Mesodermal cell (in vitro differentiated cells): ENCODE results near the gene EFNA5.
"Not testable (repeated sequence)": the region's sequence is repeated elsewhere in the genome, so short reads cannot be mapped to it uniquely, and the experiment has no call there.

ENCODE experiments used
- H3K27ac ChIP-seq: 2 replicates; pipeline ENCODE4 v1.7.0; 2013; ENCODE audit warnings: mild to moderate bottlenecking, low read depth, low read length, moderate library complexity; ENCODE audit not compliant: severe bottlenecking
- H3K36me3 ChIP-seq: 2 replicates; pipeline ENCODE4 v1.7.1; 2013; ENCODE audit warnings: mild to moderate bottlenecking, low read length, moderate library complexity; ENCODE audit not compliant: control insufficient read depth, insufficient read depth
- H3K4me1 ChIP-seq: one replicate; pipeline ENCODE4 v1.7.1; 2013; ENCODE audit warnings: mild to moderate bottlenecking, low read length; ENCODE audit not compliant: insufficient read depth, control insufficient read depth, poor library complexity, severe bottlenecking
- H3K4me3 ChIP-seq: 2 replicates; pipeline ENCODE4 v1.7.0; 2013; ENCODE audit warnings: low read length, control low read depth, mild to moderate bottlenecking; ENCODE audit not compliant: insufficient read depth, poor library complexity, severe bottlenecking; ENCODE audit errors: extremely low read depth
- H3K9me3 ChIP-seq: 2 replicates; pipeline ENCODE4 v1.7.1; 2013; ENCODE audit warnings: mild to moderate bottlenecking, low read length, moderate library complexity; ENCODE audit not compliant: control insufficient read depth
- WGBS, 2 experiments: methylation state at CpG; one replicate each; pipeline ENCODE4 v1.1.5; 2013; ENCODE audit warnings: missing lambda C conversion rate in 2 of 2; ENCODE audit not compliant: insufficient coverage in 2 of 2; 5-methylcytosine and 5-hydroxymethylcytosine counted together

The EFNA5 gene

DNA sequence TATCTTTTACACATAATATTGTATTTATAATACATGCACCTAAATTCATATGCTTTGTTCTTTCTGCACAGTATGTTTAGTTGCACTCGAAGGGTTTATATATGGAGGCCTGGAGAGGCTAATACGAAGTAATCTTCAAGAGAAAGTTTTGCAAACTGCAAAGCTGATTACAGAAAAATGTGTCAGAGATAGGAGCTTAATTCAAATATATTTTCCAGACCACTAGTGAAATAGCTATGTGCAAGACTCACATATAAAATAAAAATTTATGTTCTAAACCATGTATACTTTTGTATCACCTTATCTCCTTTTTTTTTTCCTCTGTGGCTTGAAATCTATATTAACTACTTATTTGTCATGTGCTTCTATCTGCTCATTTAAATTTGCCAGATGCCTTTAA is 313.8 kb downstream of the EFNA5 start:
- WGBS, 2 experiments: no CpG with 5 or more reads among the region's 2 CpGs
- H3K27ac ChIP-seq: no peak overlapping the region
- no peaks in the 10 kb centered on the region for H3K36me3 ChIP-seq
- no peaks in the 10 kb centered on the region for H3K4me1 ChIP-seq
- no peak overlapping the region for H3K4me3 ChIP-seq
- no peaks in the 10 kb centered on the region for H3K9me3 ChIP-seq

DNA sequence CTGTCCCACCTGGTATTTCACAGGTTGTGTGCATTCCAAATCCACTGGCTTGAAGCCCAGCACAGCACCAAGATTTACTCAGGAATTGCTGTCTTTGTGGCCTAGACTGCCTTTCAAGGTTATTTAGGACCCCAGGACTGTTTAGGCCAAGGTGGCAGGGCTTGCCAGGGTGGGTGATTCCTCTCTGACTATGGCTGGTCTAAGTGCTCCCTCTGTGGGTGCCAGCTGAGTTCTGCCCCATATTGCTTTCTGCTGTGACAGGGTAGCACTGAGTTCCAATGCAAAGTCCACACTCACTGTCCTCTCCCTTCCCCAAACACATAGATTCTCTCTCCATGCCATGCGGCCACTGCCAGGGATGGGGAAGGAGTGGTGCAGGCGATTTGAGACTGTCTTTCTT is 318.2 kb downstream of the EFNA5 start:
- Histone ChIP-seq H3K9me3 (peaks cover under 1% of the 10 kb centered on the region), H3K36me3 (no peaks in the 10 kb centered on the region)
- 100% methylated on average over 1 of the region's 2 CpGs; no CpG with 5 or more reads in 1 of the 2 experiments for WGBS, 2 experiments

DNA sequence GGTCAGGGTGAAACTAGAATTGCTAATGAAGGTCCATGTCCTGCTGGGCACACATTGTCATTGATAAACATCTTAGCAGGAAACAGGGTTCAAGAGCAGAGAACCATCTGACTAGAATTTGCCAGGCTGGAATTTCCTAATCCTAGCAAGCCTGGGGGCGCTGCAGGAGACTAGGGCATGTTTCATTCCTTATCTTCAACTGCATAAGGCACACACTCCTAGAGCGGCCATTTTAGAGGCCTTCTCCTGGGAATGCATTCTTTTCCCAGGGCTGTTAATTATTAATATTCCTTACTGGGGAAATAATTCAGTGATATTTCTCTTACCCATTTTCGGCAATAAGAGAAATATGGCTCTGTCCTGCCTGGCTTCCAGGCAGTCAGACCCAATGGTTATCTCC is 324.2 kb downstream of the EFNA5 start:
- not testable (repeated sequence) for H3K4me1 ChIP-seq, H3K27ac ChIP-seq, H3K4me3 ChIP-seq, H3K36me3 ChIP-seq
- WGBS, 2 experiments: 93 to 100% methylated on average over 2 of the region's 3 CpGs
- peaks cover 11% of the 10 kb centered on the region for H3K9me3 ChIP-seq

More for the DNA sequence above, 318.2 kb downstream of the EFNA5 start:
- H3K27ac ChIP-seq: no peak overlapping the region
- H3K4me3 ChIP-seq: no peak overlapping the region
- no peaks in the 10 kb centered on the region for H3K4me1 ChIP-seq

DNA sequence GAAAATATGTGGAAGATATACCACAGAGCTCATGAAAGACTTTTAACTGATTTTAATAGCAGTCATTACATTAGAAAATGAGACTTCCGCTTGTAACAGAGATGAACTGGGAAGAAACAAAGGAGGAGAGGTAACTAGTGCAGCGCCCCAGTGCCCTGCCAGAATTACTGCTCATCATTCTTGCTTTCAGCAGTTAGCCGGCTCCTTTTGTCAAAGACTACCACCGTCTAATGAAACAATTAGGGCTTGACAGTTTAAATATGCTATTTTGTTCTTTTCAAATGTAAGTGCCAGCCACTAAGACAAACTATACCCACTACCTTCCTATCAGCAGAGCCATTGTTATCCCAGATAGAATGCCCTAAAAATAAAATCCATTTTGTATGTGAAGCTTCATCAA is 328.4 kb downstream of the EFNA5 start:
- 83 to 100% methylated on average over 1 of the region's 4 CpGs for WGBS, 2 experiments
- H3K9me3 ChIP-seq: peaks cover 8% of the 10 kb centered on the region
- no peak overlapping the region for H3K27ac ChIP-seq
- no peaks in the 10 kb centered on the region for H3K4me1 ChIP-seq
- no peak overlapping the region for H3K4me3 ChIP-seq
- no peaks in the 10 kb centered on the region for H3K36me3 ChIP-seq

DNA sequence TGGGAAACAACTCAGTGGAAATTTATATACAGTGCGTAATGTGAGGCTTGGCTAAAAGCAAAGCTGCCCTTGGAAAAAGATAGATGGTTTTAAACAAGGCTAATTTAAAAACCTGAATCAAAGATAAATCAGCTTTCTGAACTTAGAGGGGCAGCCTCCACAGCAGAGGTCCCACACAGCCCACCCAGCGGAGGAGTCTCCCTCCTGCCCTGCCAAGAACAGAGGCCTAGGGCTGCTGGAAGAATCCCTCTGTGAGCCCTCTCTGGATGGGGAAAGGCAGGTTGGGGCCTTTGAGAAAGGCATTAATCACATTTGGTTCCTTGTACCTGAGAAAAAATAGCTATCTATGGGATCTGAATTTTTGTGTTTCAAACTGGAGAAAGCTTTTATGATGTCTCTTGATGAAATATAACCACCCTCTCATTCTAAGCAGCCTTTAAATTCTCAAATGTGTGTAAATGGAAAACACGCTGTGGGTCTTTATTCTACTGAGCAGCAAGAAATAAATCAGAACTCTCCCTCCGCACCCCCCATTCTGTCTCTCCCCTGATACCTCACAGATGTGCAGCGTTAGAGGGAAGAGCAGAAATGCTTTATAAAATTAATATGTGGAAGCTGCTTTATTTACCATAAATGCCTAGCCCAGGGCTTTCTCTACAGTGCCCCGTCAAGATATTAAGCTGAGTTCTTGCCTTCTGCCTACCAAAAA is 329.2 kb downstream of the EFNA5 start:
- peaks cover 5% of the 10 kb centered on the region for H3K9me3 ChIP-seq

DNA sequence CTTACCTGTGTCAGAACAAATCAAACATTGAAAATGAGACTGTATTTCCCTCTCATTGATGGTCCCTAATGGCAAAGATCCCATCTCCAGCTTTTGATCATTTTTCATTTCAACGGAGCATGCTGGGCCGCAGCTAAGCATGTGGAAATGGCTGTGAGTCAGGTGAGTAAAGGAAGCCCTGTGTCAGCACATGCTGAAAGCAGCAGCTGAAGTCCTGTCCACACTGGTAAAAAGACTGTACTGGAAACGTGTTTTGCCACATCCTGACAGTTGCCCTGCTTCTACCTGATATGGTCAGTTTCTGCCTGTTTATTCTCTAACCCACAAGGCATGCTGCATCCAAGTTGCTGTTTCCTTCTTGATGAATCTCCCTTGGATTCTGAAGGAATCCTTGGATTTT is 330.1 kb downstream of the EFNA5 start:
- Histone ChIP-seq H3K27ac (no peak overlapping the region), H3K4me3 (no peak overlapping the region), H3K4me1 (no peaks in the 10 kb centered on the region), H3K36me3 (no peaks in the 10 kb centered on the region), H3K9me3 (peaks cover 3% of the 10 kb centered on the region)
- WGBS, 2 experiments: 77 to 89% methylated on average over 3 of the region's 3 CpGs

More for the DNA sequence above, 329.2 kb downstream of the EFNA5 start:
- WGBS, 2 experiments: 92% methylated on average over 2 of the region's 6 CpGs; no CpG with 5 or more reads in 1 of the 2 experiments
- Histone ChIP-seq H3K4me3 (no peak overlapping the region), H3K27ac (no peak overlapping the region), H3K4me1 (no peaks in the 10 kb centered on the region), H3K36me3 (no peaks in the 10 kb centered on the region)

DNA sequence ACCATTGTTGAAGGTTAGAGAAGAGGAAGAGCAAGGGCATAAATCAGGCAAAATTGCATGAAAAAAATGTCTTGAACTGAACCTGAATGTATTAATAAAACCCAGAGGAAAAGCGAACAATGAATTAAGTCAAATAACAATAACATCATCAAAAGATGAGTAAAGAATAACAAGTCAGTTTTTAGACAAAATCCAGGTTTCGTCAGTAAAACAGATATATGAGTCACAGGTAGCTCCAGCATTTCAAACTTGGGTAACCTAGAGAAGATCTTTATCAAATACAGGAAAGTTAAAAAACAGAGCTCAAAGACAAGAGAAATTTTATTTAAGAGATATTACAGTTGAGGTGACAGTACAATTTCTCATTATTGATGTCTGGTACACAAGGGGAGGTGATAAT is 332.4 kb downstream of the EFNA5 start:
- Histone ChIP-seq H3K4me3 (no peak overlapping the region), H3K9me3 (no peaks in the 10 kb centered on the region), H3K36me3 (no peaks in the 10 kb centered on the region), H3K4me1 (no peaks in the 10 kb centered on the region), H3K27ac (no peak overlapping the region)
- no CpG with 5 or more reads among the region's 2 CpGs for WGBS, 2 experiments

DNA sequence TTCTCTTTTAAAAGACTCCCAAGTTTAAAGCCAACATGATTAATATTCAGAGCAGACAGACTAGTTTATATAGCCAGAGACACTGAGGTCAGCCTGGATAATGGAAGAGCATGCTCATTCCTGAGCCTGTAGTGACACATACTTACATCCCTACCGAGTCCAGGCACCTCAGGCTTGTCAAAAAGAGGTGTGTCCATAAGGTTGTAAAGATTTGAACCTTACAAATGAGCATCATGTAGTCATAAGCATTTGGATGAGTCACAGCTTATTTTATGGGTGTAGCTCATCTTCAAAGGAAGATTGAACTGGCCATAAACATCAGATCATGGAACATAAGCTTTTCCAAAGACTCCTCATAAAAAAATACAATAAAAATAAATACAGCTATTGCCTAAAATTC is 333.5 kb downstream of the EFNA5 start:
- H3K9me3 ChIP-seq: no peaks in the 10 kb centered on the region
- H3K27ac ChIP-seq: no peak overlapping the region
- H3K36me3 ChIP-seq: no peaks in the 10 kb centered on the region
- no CpG with 5 or more reads among the region's 1 CpG for WGBS, 2 experiments
- no peak overlapping the region for H3K4me3 ChIP-seq
- H3K4me1 ChIP-seq: no peaks in the 10 kb centered on the region

DNA sequence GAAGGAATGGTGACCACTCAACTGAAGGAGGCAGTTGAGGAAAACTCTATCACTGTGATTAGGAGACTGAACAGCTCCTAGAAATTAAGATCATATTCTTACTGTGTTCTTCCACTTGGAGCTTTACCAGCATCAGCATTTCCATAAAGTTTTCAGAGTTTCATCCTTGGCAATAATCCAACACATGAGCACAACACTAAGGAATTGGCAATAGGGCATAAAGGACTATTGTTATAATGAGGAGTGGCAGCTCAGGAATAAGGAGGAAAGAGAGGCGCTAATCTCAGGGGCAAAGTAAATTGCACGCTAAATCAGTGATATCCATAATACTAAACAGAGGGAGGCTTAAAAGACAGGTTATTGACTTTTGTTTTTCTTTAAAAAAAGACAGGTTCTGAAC is 338.9 kb downstream of the EFNA5 start:
- WGBS, 2 experiments: 82% methylated on average over 2 of the region's 2 CpGs; no CpG with 5 or more reads in 1 of the 2 experiments
- no peaks in the 10 kb centered on the region for H3K36me3 ChIP-seq
- no peaks in the 10 kb centered on the region for H3K4me1 ChIP-seq
- no peak overlapping the region for H3K4me3 ChIP-seq
- no peaks in the 10 kb centered on the region for H3K9me3 ChIP-seq
- H3K27ac ChIP-seq: no peak overlapping the region

DNA sequence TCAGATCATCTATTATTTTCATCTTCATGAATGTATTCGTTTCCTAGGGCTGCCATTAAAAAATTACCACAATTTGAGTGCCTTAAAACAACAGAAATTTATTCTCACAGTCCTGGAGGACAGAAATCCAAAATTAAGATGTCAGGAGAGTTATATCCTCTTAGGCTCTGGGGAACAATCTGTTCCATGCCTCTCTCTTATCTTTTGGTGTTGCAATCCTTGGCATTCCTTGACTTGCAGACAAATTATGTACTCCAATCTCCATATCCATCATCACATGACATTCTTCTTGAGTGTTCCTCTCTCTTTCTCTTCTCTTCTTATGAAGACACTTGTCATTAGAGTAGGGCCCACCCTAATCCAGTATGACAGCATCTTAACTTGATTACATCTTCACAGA is 339.4 kb downstream of the EFNA5 start:
- no peak overlapping the region for H3K27ac ChIP-seq
- H3K4me3 ChIP-seq: no peak overlapping the region
- no peaks in the 10 kb centered on the region for H3K4me1 ChIP-seq
- H3K9me3 ChIP-seq: no peaks in the 10 kb centered on the region
- no peaks in the 10 kb centered on the region for H3K36me3 ChIP-seq
- WGBS, 2 experiments: 100% methylated on average over 1 of the region's 1 CpG; no CpG with 5 or more reads in 1 of the 2 experiments

DNA sequence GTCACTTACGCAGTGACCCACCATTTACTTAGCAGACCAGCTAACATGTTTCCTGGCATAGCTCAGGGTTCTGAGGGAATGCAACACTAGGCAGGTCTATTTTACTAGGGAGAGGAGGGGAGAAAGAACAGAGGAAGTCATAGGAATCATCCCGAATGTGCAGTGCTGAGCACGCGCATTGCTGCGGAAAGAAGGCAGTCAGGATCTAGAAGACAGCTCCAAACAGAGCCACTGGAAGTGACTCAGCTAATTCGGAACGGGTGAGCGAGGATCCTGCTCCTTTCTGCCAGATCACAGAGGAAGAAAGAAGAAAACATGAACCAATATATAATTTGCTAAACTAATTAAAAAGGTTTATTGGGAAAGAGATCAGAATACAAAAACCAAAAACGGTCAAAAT is 339.8 kb downstream of the EFNA5 start:
- Histone ChIP-seq H3K27ac (no peak overlapping the region), H3K9me3 (no peaks in the 10 kb centered on the region)
- WGBS, 2 experiments: 90 to 91% methylated on average over 4 to 5 of the region's 9 CpGs

More for the DNA sequence above, 339.8 kb downstream of the EFNA5 start:
- H3K36me3 ChIP-seq: no peaks in the 10 kb centered on the region
- H3K4me1 ChIP-seq: no peaks in the 10 kb centered on the region
- H3K4me3 ChIP-seq: no peak overlapping the region
